Measurements from ENCODE around the gene GJA10.
"Not testable (repeated sequence)": the region's sequence is repeated elsewhere in the genome, so short reads cannot be mapped to it uniquely, and the experiment has no call there.

Gene GJA10

GRCh38 chr6:89894169-89894568, at the start of gene GJA10:
Gene GJA10, plus strand, starts transcription at chr6:89894469. Its CDS starts 0 bp downstream, at chr6:89894469.
- no peaks in the 10 kb centered on the region for H3K4me1 ChIP-seq (ENCODE audit: control insufficient read depth in 1 of 2, insufficient read depth in 2 of 2, low read length in 2 of 2)
- no peaks in the 10 kb centered on the region for H3K36me3 ChIP-seq (ENCODE audit: control insufficient read depth in 1 of 2, insufficient read depth in 2 of 2, low read length in 2 of 2)
- no peak within 1 kb of the TSS for H3K4me3 ChIP-seq (ENCODE audit: low read depth in 1 of 2, low read length in 2 of 2)
- H3K27me3 ChIP-seq (ENCODE audit: low read depth, low read length): no peaks in the 10 kb centered on the region
- H3K27ac ChIP-seq (ENCODE audit: low read length): no peak within 1 kb of the TSS
- no peaks in the 10 kb centered on the region for H3K9me3 ChIP-seq (ENCODE audit: control insufficient read depth in 1 of 2, low read length in 2 of 2)

GRCh38 chr6:89847513-89847912, 46.8 kb upstream of the GJA10 start:
- H3K4me1 ChIP-seq (ENCODE audit: control insufficient read depth in 1 of 2, insufficient read depth in 2 of 2, low read length in 2 of 2); H3K36me3 ChIP-seq (ENCODE audit: control insufficient read depth in 1 of 2, insufficient read depth in 2 of 2, low read length in 2 of 2); H3K27ac ChIP-seq (ENCODE audit: low read length); H3K9me3 ChIP-seq (ENCODE audit: control insufficient read depth in 1 of 2, low read length in 2 of 2); H3K27me3 ChIP-seq (ENCODE audit: low read depth, low read length); H3K4me3 ChIP-seq (ENCODE audit: low read depth in 1 of 2, low read length in 2 of 2): not testable (repeated sequence)

GRCh38 chr6:89853068-89853467, 41.2 kb upstream of the GJA10 start:
- Histone ChIP-seq H3K4me1 (ENCODE audit: control insufficient read depth in 1 of 2, insufficient read depth in 2 of 2, low read length in 2 of 2) (no peaks in the 10 kb centered on the region), H3K4me3 (ENCODE audit: low read depth in 1 of 2, low read length in 2 of 2) (no peak overlapping the region), H3K27ac (ENCODE audit: low read length) (no peak overlapping the region), H3K27me3 (ENCODE audit: low read depth, low read length) (no peaks in the 10 kb centered on the region), H3K9me3 (ENCODE audit: control insufficient read depth in 1 of 2, low read length in 2 of 2) (no peaks in the 10 kb centered on the region), H3K36me3 (ENCODE audit: control insufficient read depth in 1 of 2, insufficient read depth in 2 of 2, low read length in 2 of 2) (peaks cover 13 to 43% of the 10 kb centered on the region in 2 donors)

DNA sequence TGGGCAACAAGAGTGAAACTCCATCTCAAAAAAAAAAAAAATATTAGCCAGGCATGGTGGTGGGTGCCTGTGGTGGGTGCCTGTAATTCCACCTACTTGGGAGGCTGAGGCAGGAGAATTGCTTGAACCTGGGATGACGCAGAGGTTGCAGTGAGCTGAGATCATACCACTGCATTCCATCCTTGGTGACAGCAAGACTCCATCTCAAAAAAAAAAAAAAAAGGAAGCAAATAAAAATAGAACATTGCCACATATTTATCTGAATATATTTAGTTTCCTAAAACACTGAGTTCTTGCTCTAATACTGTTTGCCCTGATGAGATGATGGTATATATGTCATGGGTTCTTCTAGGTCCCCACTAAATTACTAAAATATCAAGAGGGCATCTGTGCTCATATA, 36.2 kb upstream of the GJA10 start:
- Histone ChIP-seq H3K36me3 (ENCODE audit: control insufficient read depth in 1 of 2, insufficient read depth in 2 of 2, low read length in 2 of 2) (peaks cover 36 to 78% of the 10 kb centered on the region in 2 donors), H3K4me1 (ENCODE audit: control insufficient read depth in 1 of 2, insufficient read depth in 2 of 2, low read length in 2 of 2) (no peaks in the 10 kb centered on the region), H3K27ac (ENCODE audit: low read length) (no peak overlapping the region), H3K9me3 (ENCODE audit: control insufficient read depth in 1 of 2, low read length in 2 of 2) (no peaks in the 10 kb centered on the region), H3K27me3 (ENCODE audit: low read depth, low read length) (no peaks in the 10 kb centered on the region), H3K4me3 (ENCODE audit: low read depth in 1 of 2, low read length in 2 of 2) (no peak overlapping the region)

DNA sequence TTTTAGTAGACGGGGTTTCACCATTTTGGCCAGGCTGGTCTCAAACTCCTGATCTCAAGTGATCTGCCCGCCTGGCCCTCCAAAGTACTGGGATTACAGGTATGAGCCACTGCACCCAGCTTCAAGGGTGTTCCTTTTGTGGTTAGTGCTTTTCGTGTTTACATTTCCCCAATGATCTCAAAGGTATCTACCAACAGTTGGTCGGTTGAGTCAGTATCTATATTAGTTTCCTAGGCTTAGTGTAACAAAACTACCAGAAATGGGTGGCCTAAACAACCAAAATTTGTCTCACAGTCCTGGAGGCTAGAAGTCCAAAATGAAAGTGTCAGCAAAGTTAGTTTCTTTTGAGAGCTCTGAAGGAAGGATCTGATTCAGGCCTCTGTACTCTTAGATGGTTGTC, 34.5 kb upstream of the GJA10 start:
- no peaks in the 10 kb centered on the region for H3K4me1 ChIP-seq (ENCODE audit: control insufficient read depth in 1 of 2, insufficient read depth in 2 of 2, low read length in 2 of 2)
- H3K27me3 ChIP-seq (ENCODE audit: low read depth, low read length): no peaks in the 10 kb centered on the region
- H3K27ac ChIP-seq (ENCODE audit: low read length): no peak overlapping the region
- no peak overlapping the region for H3K4me3 ChIP-seq (ENCODE audit: low read depth in 1 of 2, low read length in 2 of 2)
- peaks cover 39 to 73% of the 10 kb centered on the region in 2 donors for H3K36me3 ChIP-seq (ENCODE audit: control insufficient read depth in 1 of 2, insufficient read depth in 2 of 2, low read length in 2 of 2)
- H3K9me3 ChIP-seq (ENCODE audit: control insufficient read depth in 1 of 2, low read length in 2 of 2): no peaks in the 10 kb centered on the region

DNA sequence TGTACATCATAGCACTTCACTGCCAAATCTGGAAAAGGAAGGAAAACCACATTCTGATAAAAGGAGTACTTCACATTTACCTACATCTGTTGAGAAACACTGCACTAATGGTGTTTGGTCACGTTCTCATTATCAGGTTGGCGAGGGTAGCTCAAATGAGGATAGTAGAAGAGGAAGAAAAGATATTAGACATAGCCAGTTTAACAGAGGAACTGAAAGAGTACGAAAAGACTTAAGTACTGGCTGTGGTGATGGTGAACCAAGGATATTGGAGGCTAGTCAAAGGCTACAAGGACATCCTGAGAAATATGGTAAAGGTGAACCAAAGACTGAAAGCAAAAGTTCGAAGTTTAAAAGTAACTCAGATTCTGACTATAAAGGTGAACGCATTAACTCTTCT, 32.0 kb upstream of the GJA10 start:
- no peaks in the 10 kb centered on the region for H3K9me3 ChIP-seq (ENCODE audit: control insufficient read depth in 1 of 2, low read length in 2 of 2)
- H3K4me1 ChIP-seq (ENCODE audit: control insufficient read depth in 1 of 2, insufficient read depth in 2 of 2, low read length in 2 of 2): no peaks in the 10 kb centered on the region
- no peak overlapping the region for H3K27ac ChIP-seq (ENCODE audit: low read length)
- H3K27me3 ChIP-seq (ENCODE audit: low read depth, low read length): no peaks in the 10 kb centered on the region
- H3K36me3 ChIP-seq (ENCODE audit: control insufficient read depth in 1 of 2, insufficient read depth in 2 of 2, low read length in 2 of 2): peaks cover 40 to 76% of the 10 kb centered on the region in 2 donors
- H3K4me3 ChIP-seq (ENCODE audit: low read depth in 1 of 2, low read length in 2 of 2): no peak overlapping the region

GRCh38 chr6:89862698-89863097, 31.6 kb upstream of the GJA10 start:
- no peaks in the 10 kb centered on the region for H3K9me3 ChIP-seq (ENCODE audit: control insufficient read depth in 1 of 2, low read length in 2 of 2)
- no peak overlapping the region for H3K27ac ChIP-seq (ENCODE audit: low read length)
- no peak overlapping the region for H3K4me3 ChIP-seq (ENCODE audit: low read depth in 1 of 2, low read length in 2 of 2)
- H3K27me3 ChIP-seq (ENCODE audit: low read depth, low read length): no peaks in the 10 kb centered on the region
- no peaks in the 10 kb centered on the region for H3K4me1 ChIP-seq (ENCODE audit: control insufficient read depth in 1 of 2, insufficient read depth in 2 of 2, low read length in 2 of 2)
- H3K36me3 ChIP-seq (ENCODE audit: control insufficient read depth in 1 of 2, insufficient read depth in 2 of 2, low read length in 2 of 2): peaks cover 42 to 76% of the 10 kb centered on the region in 2 donors

DNA sequence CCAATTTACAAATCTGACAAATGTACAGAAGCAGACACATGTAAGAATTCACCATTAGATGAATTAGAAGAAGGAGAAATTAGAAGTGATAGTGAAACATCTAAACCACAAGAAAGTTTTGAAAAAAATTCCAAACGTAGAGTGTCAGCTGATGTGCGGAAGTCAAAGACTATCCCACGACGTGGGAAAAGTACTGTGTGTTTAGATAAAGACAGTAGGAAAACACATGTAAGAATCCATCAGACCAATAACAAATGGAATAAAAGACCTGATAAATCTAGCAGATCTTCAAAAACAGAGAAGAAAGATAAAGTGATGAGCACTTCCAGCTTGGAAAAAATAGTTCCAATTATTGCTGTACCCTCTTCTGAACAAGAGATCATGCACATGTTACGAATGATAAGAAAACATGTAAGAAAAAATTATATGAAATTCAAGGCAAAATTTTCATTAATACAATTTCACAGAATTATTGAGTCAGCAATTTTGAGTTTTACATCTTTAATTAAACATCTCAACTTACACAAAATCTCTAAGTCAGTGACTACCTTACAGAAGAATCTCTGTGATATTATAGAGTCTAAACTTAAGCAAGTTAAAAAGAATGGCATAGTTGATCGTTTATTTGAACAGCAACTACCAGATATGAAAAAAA, 28.1 kb upstream of the GJA10 start:
- no peak overlapping the region for H3K27ac ChIP-seq (ENCODE audit: low read length)
- H3K4me3 ChIP-seq (ENCODE audit: low read depth in 1 of 2, low read length in 2 of 2): no peak overlapping the region
- no peaks in the 10 kb centered on the region for H3K27me3 ChIP-seq (ENCODE audit: low read depth, low read length)
- peaks cover 33 to 77% of the 10 kb centered on the region in 2 donors for H3K36me3 ChIP-seq (ENCODE audit: control insufficient read depth in 1 of 2, insufficient read depth in 2 of 2, low read length in 2 of 2)
- no peaks in the 10 kb centered on the region for H3K9me3 ChIP-seq (ENCODE audit: control insufficient read depth in 1 of 2, low read length in 2 of 2)
- no peaks in the 10 kb centered on the region for H3K4me1 ChIP-seq (ENCODE audit: control insufficient read depth in 1 of 2, insufficient read depth in 2 of 2, low read length in 2 of 2)

GRCh38 chr6:89873721-89874120, 20.5 kb upstream of the GJA10 start:
- Histone ChIP-seq H3K36me3 (ENCODE audit: control insufficient read depth in 1 of 2, insufficient read depth in 2 of 2, low read length in 2 of 2) (peaks cover 8 to 35% of the 10 kb centered on the region in 2 donors), H3K9me3 (ENCODE audit: control insufficient read depth in 1 of 2, low read length in 2 of 2) (no peaks in the 10 kb centered on the region), H3K4me3 (ENCODE audit: low read depth in 1 of 2, low read length in 2 of 2) (no peak overlapping the region), H3K4me1 (ENCODE audit: control insufficient read depth in 1 of 2, insufficient read depth in 2 of 2, low read length in 2 of 2) (no peaks in the 10 kb centered on the region), H3K27me3 (ENCODE audit: low read depth, low read length) (no peaks in the 10 kb centered on the region), H3K27ac (ENCODE audit: low read length) (no peak overlapping the region)

- Histone ChIP-seq H3K4me3 (ENCODE audit: low read depth in 1 of 2, low read length in 2 of 2) (no peak overlapping the region), H3K9me3 (ENCODE audit: control insufficient read depth in 1 of 2, low read length in 2 of 2) (no peaks in the 10 kb centered on the region), H3K36me3 (ENCODE audit: control insufficient read depth in 1 of 2, insufficient read depth in 2 of 2, low read length in 2 of 2) (peaks cover 8 to 31% of the 10 kb centered on the region in 2 donors), H3K27me3 (ENCODE audit: low read depth, low read length) (no peaks in the 10 kb centered on the region), H3K4me1 (ENCODE audit: control insufficient read depth in 1 of 2, insufficient read depth in 2 of 2, low read length in 2 of 2) (no peaks in the 10 kb centered on the region), H3K27ac (ENCODE audit: low read length) (no peak overlapping the region)
Measured at GRCh38 chr6:89874438-89874837, 19.8 kb upstream of the GJA10 start.

GRCh38 chr6:89886378-89887120, 7.7 kb upstream of the GJA10 start:
- peaks cover 0 to 6% of the 10 kb centered on the region in 2 donors for H3K4me1 ChIP-seq (ENCODE audit: control insufficient read depth in 1 of 2, insufficient read depth in 2 of 2, low read length in 2 of 2)
- H3K27me3 ChIP-seq (ENCODE audit: low read depth, low read length): no peaks in the 10 kb centered on the region
- no peaks in the 10 kb centered on the region for H3K36me3 ChIP-seq (ENCODE audit: control insufficient read depth in 1 of 2, insufficient read depth in 2 of 2, low read length in 2 of 2)
- H3K9me3 ChIP-seq (ENCODE audit: control insufficient read depth in 1 of 2, low read length in 2 of 2): no peaks in the 10 kb centered on the region
- no peak overlapping the region for H3K27ac ChIP-seq (ENCODE audit: low read length)
- no peak overlapping the region for H3K4me3 ChIP-seq (ENCODE audit: low read depth in 1 of 2, low read length in 2 of 2)
